ENCODE measurements around the gene CYB5R2. TPM values are rescaled to one million over a fixed set of nuclear protein-coding genes. Genes with fewer than 3 reads are reported as not detected.

Gene CYB5R2
- total and polyA plus RNA-seq, 2 donors (not counting 1 experiment from before 2014, with no cell fraction given) = 1.4 to 4.8 TPM

GRCh38 chr11:7621554-7621953 is 51.7 kb downstream of the CYB5R2 start:
- no peak for ATAC-seq (ENCODE audit: low read depth)
- H4K20me1 ChIP-seq (ENCODE audit: control insufficient read depth, insufficient read depth, low read length, poor library complexity, severe bottlenecking) = no peaks in the 10 kb centered on the region

GRCh38 chr11:7621090-7621489 is 52.2 kb downstream of the CYB5R2 start:
- TF ChIP-seq CTCF (IDR thresholded peaks at IDR 0.05) (no peak), EZH2 (IDR thresholded peaks at IDR 0.05; ENCODE audit: borderline replicate concordance, insufficient read depth, low read depth, low read length, poor library complexity, severe bottlenecking) (no peak)
- Histone ChIP-seq H3K27me3 (replicated peaks in 1 of 4; ENCODE audit: control extremely low read depth in 1 of 4, control insufficient read depth in 3 of 4, insufficient read depth in 4 of 4, low read length in 3 of 4) (no peaks in the 10 kb centered on the region), H3K4me1 (ENCODE audit: control insufficient read depth in 2 of 2, insufficient read depth in 2 of 2, low read length in 2 of 2) (no peaks in the 10 kb centered on the region), H3K79me2 (ENCODE audit: control insufficient read depth, insufficient read depth, low read length) (no peaks in the 10 kb centered on the region), H3K36me3 (replicated peaks in 1 of 2; ENCODE audit: control extremely low read depth in 1 of 2, control insufficient read depth in 1 of 2, extremely low read depth in 1 of 2, insufficient read depth in 2 of 2, low read length in 1 of 2) (peaks cover 0 to 47% of the 10 kb centered on the region in 2 experiments), H4K20me1 (ENCODE audit: control insufficient read depth, insufficient read depth, low read length, poor library complexity, severe bottlenecking) (no peaks in the 10 kb centered on the region), H3K4me2 (replicated peaks; ENCODE audit: low read depth, low read length, poor library complexity, severe bottlenecking) (no peak overlapping the region), H3K27ac (ENCODE audit: low read length in 2 of 2) (no peak overlapping the region), H3K9ac (ENCODE audit: low read length) (no peak overlapping the region), H3K9me3 (ENCODE audit: control extremely low read depth in 1 of 3, control insufficient read depth in 2 of 3, insufficient read depth in 1 of 3, low read length in 2 of 3) (no peaks in the 10 kb centered on the region), H3K4me3 (ENCODE audit: control extremely low read depth in 1 of 5, extremely low read depth in 1 of 5, insufficient read depth in 1 of 5, low read depth in 2 of 5, low read length in 4 of 5) (no peak overlapping the region), H2AFZ (ENCODE audit: insufficient read depth, low read depth, low read length, poor library complexity, severe bottlenecking) (no peak overlapping the region)
- ATAC-seq (ENCODE audit: low read depth) (no peak), DNase-seq (no peak)
- Mint-ChIP-seq H3K4me3 (no peak overlapping the region), H3K9me3 (ENCODE audit: insufficient read depth) (no peaks in the 10 kb centered on the region), H3K27ac (no peak overlapping the region), H3K4me1 (no peaks in the 10 kb centered on the region), H3K27me3 (no peaks in the 10 kb centered on the region)
- ChIA-PET CTCF (no interaction called here), POLR2A (no interaction called here)
- intact Hi-C loops (cut with micrococcal nuclease) = no loop called here
- WGBS (ENCODE audit: insufficient coverage) = no CpG with 5 or more reads among the region's 3 CpGs

More at GRCh38 chr11:7621554-7621953, 51.7 kb downstream of the CYB5R2 start:
- Histone ChIP-seq H3K27me3 (replicated peaks in 1 of 4; ENCODE audit: control extremely low read depth in 1 of 4, control insufficient read depth in 3 of 4, insufficient read depth in 4 of 4, low read length in 3 of 4) (no peaks in the 10 kb centered on the region), H3K79me2 (ENCODE audit: control insufficient read depth, insufficient read depth, low read length) (no peaks in the 10 kb centered on the region), H2AFZ (ENCODE audit: insufficient read depth, low read depth, low read length, poor library complexity, severe bottlenecking) (no peak overlapping the region), H3K27ac (ENCODE audit: low read length in 2 of 2) (no peak overlapping the region), H3K4me2 (replicated peaks; ENCODE audit: low read depth, low read length, poor library complexity, severe bottlenecking) (no peak overlapping the region), H3K9me3 (ENCODE audit: control extremely low read depth in 1 of 3, control insufficient read depth in 2 of 3, insufficient read depth in 1 of 3, low read length in 2 of 3) (no peaks in the 10 kb centered on the region), H3K9ac (ENCODE audit: low read length) (no peak overlapping the region), H3K36me3 (replicated peaks in 1 of 2; ENCODE audit: control extremely low read depth in 1 of 2, control insufficient read depth in 1 of 2, extremely low read depth in 1 of 2, insufficient read depth in 2 of 2, low read length in 1 of 2) (peaks cover 0 to 51% of the 10 kb centered on the region in 2 experiments), H3K4me3 (ENCODE audit: control extremely low read depth in 1 of 5, extremely low read depth in 1 of 5, insufficient read depth in 1 of 5, low read depth in 2 of 5, low read length in 4 of 5) (no peak overlapping the region), H3K4me1 (ENCODE audit: control insufficient read depth in 2 of 2, insufficient read depth in 2 of 2, low read length in 2 of 2) (no peaks in the 10 kb centered on the region)
- Mint-ChIP-seq H3K9me3 (ENCODE audit: insufficient read depth) (no peaks in the 10 kb centered on the region), H3K27ac (no peak overlapping the region), H3K27me3 (no peaks in the 10 kb centered on the region), H3K4me3 (no peak overlapping the region), H3K4me1 (no peaks in the 10 kb centered on the region)
- ChIA-PET POLR2A (no interaction called here), CTCF (no interaction called here)
- DNase-seq = no peak
- TF ChIP-seq EZH2 (IDR thresholded peaks at IDR 0.05; ENCODE audit: borderline replicate concordance, insufficient read depth, low read depth, low read length, poor library complexity, severe bottlenecking) (no peak), CTCF (IDR thresholded peaks at IDR 0.05) (no peak)
- intact Hi-C loops (cut with micrococcal nuclease) = no loop called here
- WGBS (ENCODE audit: insufficient coverage) = no CpG with 5 or more reads among the region's 1 CpG
